Measurements from ENCODE around the gene HNRNPUL1. TPM values are rescaled to one million over a fixed set of nuclear protein-coding genes. Genes with fewer than 3 reads are reported as not detected.
A peak's percentile ranks its signal among the peaks of the same experiment; 100 is the strongest.

HNRNPUL1 gene
- total and polyA plus RNA-seq, 9 of the 15 experiments (the other 6 are each of a cell fraction or from before 2014, with no cell fraction given) = 7.3 to 211 (median 85.0) TPM

DNA sequence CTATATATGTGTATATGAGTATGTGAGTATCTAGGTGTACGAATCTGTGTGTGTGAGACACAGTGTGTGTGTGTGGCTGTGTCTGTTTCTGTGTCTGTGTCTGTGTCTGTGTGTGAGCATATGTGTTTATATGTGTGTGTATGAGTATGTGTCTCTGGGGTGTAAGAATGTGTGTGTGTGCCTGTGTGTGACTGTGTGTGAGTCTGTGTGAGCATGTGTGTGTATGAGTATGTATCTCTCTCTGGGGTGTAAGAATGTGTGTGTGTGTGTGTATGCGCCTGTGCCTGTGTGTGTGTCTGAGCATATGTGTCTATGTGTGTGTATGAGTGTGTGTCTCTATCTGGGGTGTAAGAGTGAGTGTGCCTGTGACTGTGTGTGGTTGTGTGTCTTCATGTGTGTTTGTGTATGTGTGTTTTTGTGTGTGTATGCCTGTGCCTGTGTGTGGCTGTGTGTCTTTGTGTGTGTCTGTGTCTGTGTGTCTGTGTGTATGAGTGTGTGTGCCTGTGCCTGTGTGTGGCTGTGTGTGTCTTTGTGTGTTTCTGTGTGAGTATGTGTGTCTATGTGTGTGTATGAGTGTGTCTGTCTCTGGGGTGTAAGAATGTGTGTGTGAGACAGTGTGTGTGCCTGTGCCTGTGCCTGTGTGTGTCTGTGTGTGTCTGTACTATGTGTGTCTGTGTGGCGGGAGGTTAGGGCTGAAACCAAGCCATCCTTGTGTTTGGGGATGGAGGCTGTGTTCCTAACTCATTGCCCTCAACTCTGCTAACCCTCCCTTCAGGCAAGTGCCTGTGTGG, 33.9 kb upstream of the HNRNPUL1 start:
- CTCF ChIA-PET (ENCODE audit: low intra/inter-chr PET ratio) = no interaction called here
- DNase-seq (ENCODE audit: extremely low read depth in 1 of 4, low spot score in 3 of 4) (no peak), ATAC-seq (no peak), FAIRE-seq (peak; percentile 26)
- H3K9me3 ChIP-seq (replicated peaks; ENCODE audit: control insufficient read depth, insufficient read depth, low read depth, low read length) = no peaks in the 10 kb centered on the region
- peak; percentile 58 for TF ChIP-seq PHF20 (IDR thresholded peaks at IDR 0.05; ENCODE audit: partially characterized antibody)
- TF ChIP-seq, protein P1, sequence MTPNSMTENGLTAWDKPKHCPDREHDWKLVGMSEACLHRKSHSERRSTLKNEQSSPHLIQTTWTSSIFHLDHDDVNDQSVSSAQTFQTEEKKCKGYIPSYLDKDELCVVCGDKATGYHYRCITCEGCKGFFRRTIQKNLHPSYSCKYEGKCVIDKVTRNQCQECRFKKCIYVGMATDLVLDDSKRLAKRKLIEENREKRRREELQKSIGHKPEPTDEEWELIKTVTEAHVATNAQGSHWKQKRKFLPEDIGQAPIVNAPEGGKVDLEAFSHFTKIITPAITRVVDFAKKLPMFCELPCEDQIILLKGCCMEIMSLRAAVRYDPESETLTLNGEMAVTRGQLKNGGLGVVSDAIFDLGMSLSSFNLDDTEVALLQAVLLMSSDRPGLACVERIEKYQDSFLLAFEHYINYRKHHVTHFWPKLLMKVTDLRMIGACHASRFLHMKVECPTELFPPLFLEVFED (CRISPR knock-in tag; conservative IDR thresholded peaks at IDR 0.05) = 0 out of 2 replicates have a peak, but pooled peaks have one; percentile 6
- TF ChIP-seq HNRNPH1 (optimal IDR thresholded peaks at IDR 0.05; ENCODE audit: low read depth, low read length) = no peak
- no peak for TF ChIP-seq BHLHE40 (IDR thresholded peaks at IDR 0.05; ENCODE audit: low read length)
- TF ChIP-seq, protein P2, sequence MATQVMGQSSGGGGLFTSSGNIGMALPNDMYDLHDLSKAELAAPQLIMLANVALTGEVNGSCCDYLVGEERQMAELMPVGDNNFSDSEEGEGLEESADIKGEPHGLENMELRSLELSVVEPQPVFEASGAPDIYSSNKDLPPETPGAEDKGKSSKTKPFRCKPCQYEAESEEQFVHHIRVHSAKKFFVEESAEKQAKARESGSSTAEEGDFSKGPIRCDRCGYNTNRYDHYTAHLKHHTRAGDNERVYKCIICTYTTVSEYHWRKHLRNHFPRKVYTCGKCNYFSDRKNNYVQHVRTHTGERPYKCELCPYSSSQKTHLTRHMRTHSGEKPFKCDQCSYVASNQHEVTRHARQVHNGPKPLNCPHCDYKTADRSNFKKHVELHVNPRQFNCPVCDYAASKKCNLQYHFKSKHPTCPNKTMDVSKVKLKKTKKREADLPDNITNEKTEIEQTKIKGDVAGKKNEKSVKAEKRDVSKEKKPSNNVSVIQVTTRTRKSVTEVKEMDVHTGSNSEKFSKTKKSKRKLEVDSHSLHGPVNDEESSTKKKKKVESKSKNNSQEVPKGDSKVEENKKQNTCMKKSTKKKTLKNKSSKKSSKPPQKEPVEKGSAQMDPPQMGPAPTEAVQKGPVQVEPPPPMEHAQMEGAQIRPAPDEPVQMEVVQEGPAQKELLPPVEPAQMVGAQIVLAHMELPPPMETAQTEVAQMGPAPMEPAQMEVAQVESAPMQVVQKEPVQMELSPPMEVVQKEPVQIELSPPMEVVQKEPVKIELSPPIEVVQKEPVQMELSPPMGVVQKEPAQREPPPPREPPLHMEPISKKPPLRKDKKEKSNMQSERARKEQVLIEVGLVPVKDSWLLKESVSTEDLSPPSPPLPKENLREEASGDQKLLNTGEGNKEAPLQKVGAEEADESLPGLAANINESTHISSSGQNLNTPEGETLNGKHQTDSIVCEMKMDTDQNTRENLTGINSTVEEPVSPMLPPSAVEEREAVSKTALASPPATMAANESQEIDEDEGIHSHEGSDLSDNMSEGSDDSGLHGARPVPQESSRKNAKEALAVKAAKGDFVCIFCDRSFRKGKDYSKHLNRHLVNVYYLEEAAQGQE (IDR thresholded peaks at IDR 0.05; ENCODE audit: borderline replicate concordance) = no peak
- TF ChIP-seq, protein P2 (CRISPR knock-in tag; IDR thresholded peaks at IDR 0.05; ENCODE audit: low read depth) = no peak
- TF ChIP-seq LARP7 (IDR thresholded peaks at IDR 0.05) = 0 out of 2 replicates have a peak, but pooled peaks have one; percentile 24
- TF ChIP-seq TRIM24 (IDR thresholded peaks at IDR 0.05) = 0 out of 4 replicates have a peak, but pooled peaks of 1 of the 2 experiments have one; percentile 16
- no peak for TF ChIP-seq MXI1 (IDR thresholded peaks at IDR 0.05; ENCODE audit: low read depth, low read length)
- no peak overlapping the region for H3K27ac ChIP-seq (ENCODE audit: extremely low read depth, low read depth, low read length)
- BruUV-seq (replicated peaks) = no TSS peak
- no peaks in the 10 kb centered on the region for H3K9me1 ChIP-seq (ENCODE audit: control insufficient read depth, insufficient read depth, low read length)
- no peaks in the 10 kb centered on the region for H4K20me1 ChIP-seq (replicated peaks; ENCODE audit: control insufficient read depth, insufficient read depth, low read length)
- H3K4me3 ChIP-seq = no peak overlapping the region
- H3K27me3 ChIP-seq (ENCODE audit: control insufficient read depth in 2 of 2, insufficient read depth in 2 of 2, low read length in 2 of 2) = no peaks in the 10 kb centered on the region; a peak in 1 of 5 replicates
- intact Hi-C loops (cut with micrococcal nuclease) (no loop called here), in situ Hi-C loops (cut with MboI) (no loop called here)
- H3K79me2 ChIP-seq (ENCODE audit: control insufficient read depth, insufficient read depth, low read length) = no peaks in the 10 kb centered on the region
- H3K9ac ChIP-seq (ENCODE audit: insufficient read depth in 1 of 2, low read depth in 2 of 2, low read length in 2 of 2) = no peak overlapping the region
- POLR2A ChIA-PET = no interaction called here
- H3K4me2 ChIP-seq (ENCODE audit: insufficient read depth, low read length) = no peak overlapping the region
- no peaks in the 10 kb centered on the region for H3K36me3 ChIP-seq (ENCODE audit: control insufficient read depth, insufficient read depth, low read length)
- WGBS (ENCODE audit: insufficient coverage, low coverage, missing lambda C conversion rate) = 87% methylated on average over 3 of the region's 3 CpGs
- peaks cover 17 to 21% of the 10 kb centered on the region in 2 experiments for H3K4me1 ChIP-seq (replicated peaks in 1 of 2; ENCODE audit: control insufficient read depth in 2 of 2, insufficient read depth in 2 of 2, low read length in 2 of 2)
- H2AFZ ChIP-seq (ENCODE audit: low read depth, low read length) = no peak overlapping the region

Data from K562 (cell line).